Ishikawa (cell line): ENCODE results near the gene C20orf173.
A peak's percentile ranks its signal among the peaks of the same experiment; 100 is the strongest.

ENCODE experiments used
- CEBPB ChIP-seq: IDR thresholded peaks from 2 replicates; pipeline ENCODE4 v1.6.1; 2012
- CREB1 ChIP-seq: IDR thresholded peaks from 2 replicates; pipeline ENCODE4 v1.6.1; 2012; ENCODE audit warnings: low read depth
- EGR1 ChIP-seq: IDR thresholded peaks from 2 replicates; pipeline ENCODE4 v1.6.1; 2012
- EP300 ChIP-seq: IDR thresholded peaks from 2 replicates; pipeline ENCODE4 v1.6.1; 2012; ENCODE audit warnings: borderline replicate concordance
- FOXM1 ChIP-seq: IDR thresholded peaks from 2 replicates; pipeline ENCODE4 v1.6.1; 2012; ENCODE audit warnings: low read depth, borderline replicate concordance
- NFIC ChIP-seq: IDR thresholded peaks from 2 replicates; pipeline ENCODE4 v1.6.1; 2012
- RAD21 ChIP-seq: IDR thresholded peaks from 2 replicates; pipeline ENCODE4 v1.6.1; 2012; ENCODE audit warnings: low read depth
- REST ChIP-seq: IDR thresholded peaks from 2 replicates; pipeline ENCODE4 v1.6.1; 2012; ENCODE audit warnings: low read depth, mild to moderate bottlenecking
- TAF1 ChIP-seq: IDR thresholded peaks from 2 replicates; pipeline ENCODE4 v1.6.1; 2012; ENCODE audit warnings: low read depth, mild to moderate bottlenecking
- TCF12 ChIP-seq: IDR thresholded peaks from 2 replicates; pipeline ENCODE4 v1.6.1; 2012; ENCODE audit warnings: low read depth
- TEAD4 ChIP-seq: IDR thresholded peaks from 2 replicates; pipeline ENCODE4 v1.6.1; 2012
- USF1 ChIP-seq: IDR thresholded peaks from 2 replicates; pipeline ENCODE4 v1.6.1; 2012
- YY1 ChIP-seq: IDR thresholded peaks from 2 replicates; pipeline ENCODE4 v1.6.1; 2012; ENCODE audit warnings: low read depth
- ZBTB7A ChIP-seq: IDR thresholded peaks from 2 replicates; pipeline ENCODE4 v1.6.1; 2012; ENCODE audit warnings: low read depth
- TF ChIP-seq, protein P1 (sequence below): IDR thresholded peaks from 2 replicates; pipeline ENCODE4 v1.6.1; 2012

Gene C20orf173

DNA sequence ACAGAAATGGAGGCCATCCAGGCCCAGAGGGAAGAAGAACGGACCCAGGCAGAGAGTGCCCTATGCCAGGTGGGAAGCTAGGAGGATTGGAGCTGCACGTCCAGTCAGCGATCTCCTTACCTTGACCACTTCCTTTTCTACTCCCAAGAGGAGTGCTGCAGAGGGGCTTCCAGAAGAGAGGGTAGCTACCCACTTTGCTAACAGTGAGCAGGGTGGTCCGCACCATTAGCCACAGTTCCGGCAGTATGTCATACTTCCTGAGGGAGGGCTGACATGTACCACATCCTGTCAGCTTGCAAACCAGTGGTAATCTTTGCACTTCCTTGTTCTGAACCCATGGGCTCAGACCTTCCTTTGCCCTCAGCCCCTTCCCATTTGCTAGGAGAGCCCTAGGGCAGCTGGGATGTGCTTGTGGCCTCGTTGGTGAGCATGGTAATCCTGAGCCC lies 38.7 kb downstream of the C20orf173 start:
- TF ChIP-seq USF1, result no peak
- no peak for TF ChIP-seq EGR1
- no peak for TF ChIP-seq CREB1
- TF ChIP-seq TEAD4, result no peak
- TF ChIP-seq, protein P1, sequence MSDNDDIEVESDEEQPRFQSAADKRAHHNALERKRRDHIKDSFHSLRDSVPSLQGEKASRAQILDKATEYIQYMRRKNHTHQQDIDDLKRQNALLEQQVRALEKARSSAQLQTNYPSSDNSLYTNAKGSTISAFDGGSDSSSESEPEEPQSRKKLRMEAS, result no peak
- no peak for TF ChIP-seq TAF1
- TF ChIP-seq TCF12, result no peak
- TF ChIP-seq RAD21, result no peak
- no peak for TF ChIP-seq CEBPB
- TF ChIP-seq FOXM1, result no peak
- TF ChIP-seq NFIC, result no peak
- TF ChIP-seq YY1, result no peak
- TF ChIP-seq ZBTB7A, result no peak
- no peak for TF ChIP-seq REST
- no peak for TF ChIP-seq EP300

- TF ChIP-seq, protein P1, result no peak
- TF ChIP-seq EGR1 (no peak), ZBTB7A (no peak), YY1 (no peak), TCF12 (no peak), CREB1 (no peak), CEBPB (no peak), NFIC (no peak), REST (no peak)
Measured at GRCh38 chr20:35489717-35490116, 39.7 kb downstream of the C20orf173 start.

- TF ChIP-seq, protein P1, result no peak
- TF ChIP-seq TCF12 (no peak), TAF1 (no peak), TEAD4 (no peak), YY1 (no peak)
Measured at GRCh38 chr20:35487479-35487878, 42.0 kb downstream of the C20orf173 start.

DNA sequence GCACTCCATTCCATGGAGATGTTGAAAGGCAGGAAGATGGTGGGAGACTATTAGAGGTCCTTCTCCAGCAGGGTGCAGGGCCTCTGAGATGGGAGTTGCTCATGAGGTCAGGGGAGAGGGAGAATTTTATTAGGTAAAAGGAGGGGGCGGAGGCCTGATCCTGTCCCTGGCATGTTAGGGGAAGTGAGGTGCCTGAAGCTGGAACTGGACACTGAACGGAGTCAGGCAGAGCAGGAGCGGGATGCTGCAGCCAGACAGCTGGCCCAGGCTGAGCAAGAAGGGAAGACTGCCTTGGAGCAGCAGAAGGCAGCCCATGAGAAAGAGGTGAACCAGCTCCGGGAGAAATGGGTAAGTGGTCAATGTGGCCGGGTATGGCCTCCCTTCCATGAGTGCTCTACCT lies 49.7 kb downstream of the C20orf173 start:
- TF ChIP-seq EGR1 (no peak), NFIC (no peak), TEAD4 (no peak), TCF12 (no peak), EP300 (no peak), FOXM1 (no peak), TAF1 (no peak)

GRCh38 chr20:35478804-35479472 lies 50.5 kb downstream of the C20orf173 start:
- TF ChIP-seq RAD21 (peak; percentile 57; the same call in 1 of the 2 replicates), TAF1 (no peak)
